Measurements from ENCODE around the gene RFX2.
"Not testable (repeated sequence)": the region's sequence is repeated elsewhere in the genome, so short reads cannot be mapped to it uniquely, and the experiment has no call there.

The RFX2 gene

GRCh38 chr19:6026390-6027227, 83.7 kb downstream of the RFX2 start:
- no peaks in the 10 kb centered on the region for H3K27me3 ChIP-seq
- no peaks in the 10 kb centered on the region for H3K9me3 ChIP-seq
- TF ChIP-seq, protein P1, sequence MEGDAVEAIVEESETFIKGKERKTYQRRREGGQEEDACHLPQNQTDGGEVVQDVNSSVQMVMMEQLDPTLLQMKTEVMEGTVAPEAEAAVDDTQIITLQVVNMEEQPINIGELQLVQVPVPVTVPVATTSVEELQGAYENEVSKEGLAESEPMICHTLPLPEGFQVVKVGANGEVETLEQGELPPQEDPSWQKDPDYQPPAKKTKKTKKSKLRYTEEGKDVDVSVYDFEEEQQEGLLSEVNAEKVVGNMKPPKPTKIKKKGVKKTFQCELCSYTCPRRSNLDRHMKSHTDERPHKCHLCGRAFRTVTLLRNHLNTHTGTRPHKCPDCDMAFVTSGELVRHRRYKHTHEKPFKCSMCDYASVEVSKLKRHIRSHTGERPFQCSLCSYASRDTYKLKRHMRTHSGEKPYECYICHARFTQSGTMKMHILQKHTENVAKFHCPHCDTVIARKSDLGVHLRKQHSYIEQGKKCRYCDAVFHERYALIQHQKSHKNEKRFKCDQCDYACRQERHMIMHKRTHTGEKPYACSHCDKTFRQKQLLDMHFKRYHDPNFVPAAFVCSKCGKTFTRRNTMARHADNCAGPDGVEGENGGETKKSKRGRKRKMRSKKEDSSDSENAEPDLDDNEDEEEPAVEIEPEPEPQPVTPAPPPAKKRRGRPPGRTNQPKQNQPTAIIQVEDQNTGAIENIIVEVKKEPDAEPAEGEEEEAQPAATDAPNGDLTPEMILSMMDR (IDR thresholded peaks at IDR 0.05), result no peak
- no peak overlapping the region for H3K27ac ChIP-seq
- no peak overlapping the region for H3K4me3 ChIP-seq
- peaks cover 10 to 45% (median 21%) of the 10 kb centered on the region in 3 donors for H3K36me3 ChIP-seq
- peaks cover 0 to 14% (median 2%) of the 10 kb centered on the region in 4 donors for H3K4me1 ChIP-seq
- peak; percentile 1 to 16 for DNase-seq
- intact Hi-C loops (cut with DNase I; ENCODE audit: low total_unique reads), result no loop called here

DNA sequence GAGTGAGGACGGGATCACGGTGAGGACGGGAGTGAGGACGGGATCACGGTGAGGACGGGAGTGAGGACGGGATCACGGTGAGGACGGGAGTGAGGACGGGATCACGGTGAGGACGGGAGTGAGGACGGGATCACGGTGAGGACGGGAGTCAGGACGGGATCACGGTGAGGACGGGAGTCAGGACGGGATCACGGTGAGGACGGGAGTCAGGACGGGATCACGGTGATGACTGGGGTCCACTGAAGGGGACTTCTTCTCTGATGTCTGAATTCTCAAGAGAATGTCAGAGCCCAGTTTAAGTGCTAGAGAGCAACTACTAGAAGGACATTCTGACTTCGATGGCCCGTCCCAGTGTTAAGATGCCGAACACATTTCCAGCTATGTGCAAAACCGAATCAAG, 85.5 kb downstream of the RFX2 start:
- H3K27me3 ChIP-seq; intact Hi-C loops (cut with DNase I; ENCODE audit: low total_unique reads); H3K27ac ChIP-seq; H3K4me3 ChIP-seq; H3K9me3 ChIP-seq; DNase-seq: not testable (repeated sequence)
- Histone ChIP-seq H3K4me1 (peaks cover 0 to 14% (median 2%) of the 10 kb centered on the region in 4 donors), H3K36me3 (peaks cover 10 to 54% (median 21%) of the 10 kb centered on the region in 3 donors)

DNA sequence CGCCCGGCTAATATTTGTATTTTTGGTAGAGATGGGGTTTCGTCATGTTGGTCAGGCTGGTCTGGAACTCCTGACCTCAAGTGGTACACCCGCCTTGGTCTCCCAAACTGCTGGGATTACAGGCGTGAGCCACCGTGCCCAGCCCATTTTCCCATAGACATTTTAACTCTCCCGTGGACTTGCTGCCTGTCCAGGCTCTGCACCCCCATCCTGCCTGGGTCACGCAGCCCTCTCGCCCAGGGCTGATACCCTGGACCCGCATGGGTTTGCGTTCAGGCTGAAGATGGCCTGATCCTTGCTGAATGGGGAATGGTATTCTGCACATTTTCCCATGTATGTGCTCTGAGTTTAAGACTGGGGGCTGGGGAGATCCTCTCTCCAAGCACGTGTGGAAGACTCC, 86.4 kb downstream of the RFX2 start:
- H3K27ac ChIP-seq, result peak overlapping the region in 1 of 2 donors; percentile 57
- H3K36me3 ChIP-seq, result peaks cover 10 to 56% (median 18%) of the 10 kb centered on the region in 3 donors
- intact Hi-C loops (cut with DNase I; ENCODE audit: low total_unique reads), result no loop called here

DNA sequence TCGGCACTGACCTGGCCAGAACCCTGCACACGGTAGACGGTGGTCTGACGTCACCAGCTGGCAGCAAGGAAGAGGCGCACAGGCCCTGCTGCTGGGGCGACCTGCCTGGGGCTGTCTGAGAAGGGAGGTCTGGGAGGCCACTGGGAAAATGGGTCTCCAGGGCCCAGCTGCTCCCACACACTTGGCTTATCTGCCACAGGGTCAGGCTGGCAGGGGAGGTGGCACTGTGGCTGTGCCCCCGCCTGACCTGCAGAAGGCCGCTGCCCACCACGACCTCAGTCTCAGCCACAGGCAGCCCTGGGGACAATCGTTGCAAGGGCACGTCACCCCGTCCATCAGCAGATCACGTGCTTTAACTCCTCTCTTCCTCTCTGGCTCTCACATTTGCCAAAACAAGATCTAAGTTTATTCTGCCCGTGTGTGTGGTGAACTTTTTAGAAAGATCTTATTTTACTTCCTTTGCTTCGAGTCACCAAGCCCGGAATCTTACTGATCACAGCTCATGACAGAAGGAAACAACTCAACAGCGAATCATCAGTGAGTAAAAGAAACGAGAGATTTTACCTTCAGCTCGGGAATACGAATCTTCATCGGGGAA, 87.1 kb downstream of the RFX2 start:
- H3K27me3 ChIP-seq, result no peaks in the 10 kb centered on the region
- TF ChIP-seq, protein P1 (IDR thresholded peaks at IDR 0.05), result no peak
- peaks cover 0 to 14% (median 2%) of the 10 kb centered on the region in 4 donors for H3K4me1 ChIP-seq
- peak overlapping the region; percentile 49 to 57 for H3K27ac ChIP-seq
- no peaks in the 10 kb centered on the region for H3K9me3 ChIP-seq
- DNase-seq, result no peak
- intact Hi-C loops (cut with DNase I; ENCODE audit: low total_unique reads), result no loop called here
- peaks cover 10 to 56% (median 14%) of the 10 kb centered on the region in 3 donors for H3K36me3 ChIP-seq
- no peak overlapping the region for H3K4me3 ChIP-seq

More for the DNA sequence above, 86.4 kb downstream of the RFX2 start:
- Histone ChIP-seq H3K27me3 (no peaks in the 10 kb centered on the region), H3K9me3 (no peaks in the 10 kb centered on the region), H3K4me1 (peaks cover 0 to 14% (median 2%) of the 10 kb centered on the region in 4 donors), H3K4me3 (no peak overlapping the region)
- no peak for DNase-seq
- TF ChIP-seq, protein P1 (IDR thresholded peaks at IDR 0.05), result no peak

GRCh38 chr19:6022570-6023064, 87.7 kb downstream of the RFX2 start:
- Histone ChIP-seq H3K27me3 (no peaks in the 10 kb centered on the region), H3K9me3 (no peaks in the 10 kb centered on the region), H3K4me1 (peaks cover 0 to 14% (median 2%) of the 10 kb centered on the region in 4 donors), H3K27ac (peak overlapping the region; percentile 49 to 57), H3K36me3 (peaks cover 10 to 56% (median 14%) of the 10 kb centered on the region in 3 donors), H3K4me3 (no peak overlapping the region)
- DNase-seq, result no peak
- TF ChIP-seq, protein P1 (IDR thresholded peaks at IDR 0.05), result no peak
- intact Hi-C loops (cut with DNase I; ENCODE audit: low total_unique reads), result no loop called here

Measured in tibial artery (tissue), 4 donors.